Suprapubic skin (tissue), 4 donors: Measurements from ENCODE around the gene TBL2.

Source experiments
- EP300 ChIP-seq: sonication (generic); formaldehyde crosslinking; IDR thresholded peaks from one replicate; pipeline ENCODE4 v1.6.1; 2017; ENCODE audit warnings: antibody characterized with exemption
- POLR2A ChIP-seq, 2 donors: fragments of 450-650 bp; IDR thresholded peaks; one replicate each; pipeline ENCODE4 v1.6.1; 2017; ENCODE audit warnings: antibody characterized with exemption in 2 of 2, mild to moderate bottlenecking in 2 of 2, moderate library complexity in 2 of 2
- POLR2AphosphoS5 ChIP-seq, 3 donors: sonication (generic); formaldehyde crosslinking; IDR thresholded peaks; one replicate each; pipeline ENCODE4 v1.6.1; 2017; ENCODE audit warnings: antibody characterized with exemption in 3 of 3
- TF ChIP-seq, protein P1 (sequence below), 2 donors: fragments of 200-600 bp in 1 of 2; fragments of 450-650 bp in 1 of 2; sonication (generic) in 1 of 2; IDR thresholded peaks; one replicate each; pipeline ENCODE4 v1.5.1; 2016 to 2019; ENCODE audit warnings: antibody characterized with exemption in 2 of 2, mild to moderate bottlenecking in 1 of 2, moderate library complexity in 1 of 2

DNA sequence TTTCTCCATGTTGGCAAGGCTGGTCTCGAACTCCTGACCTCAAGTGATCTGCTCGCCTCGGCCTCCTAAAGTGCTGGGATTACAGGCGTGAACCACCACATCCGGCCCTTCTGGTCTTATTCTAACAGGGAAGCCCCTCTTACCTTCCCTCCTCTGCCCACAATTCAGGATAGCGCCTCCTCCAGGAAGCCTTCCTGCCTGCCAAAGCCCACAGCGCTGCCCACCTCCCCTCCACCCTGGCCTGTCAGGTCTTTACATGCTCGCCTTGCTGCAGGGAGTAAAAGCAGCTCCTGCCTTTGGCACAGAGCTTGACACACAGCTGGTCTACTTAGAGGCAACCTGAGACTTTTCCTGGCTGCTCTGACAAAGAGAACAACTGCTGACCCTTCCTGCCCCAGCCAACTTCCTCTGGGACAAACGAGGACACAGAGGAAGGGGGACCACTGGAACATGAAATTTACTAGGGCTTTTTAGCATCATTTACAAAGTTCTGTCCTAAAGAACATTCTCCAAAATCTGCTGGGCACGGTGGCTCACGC is 32.7 kb upstream of the TBL2 start:
- TF ChIP-seq, protein P1, sequence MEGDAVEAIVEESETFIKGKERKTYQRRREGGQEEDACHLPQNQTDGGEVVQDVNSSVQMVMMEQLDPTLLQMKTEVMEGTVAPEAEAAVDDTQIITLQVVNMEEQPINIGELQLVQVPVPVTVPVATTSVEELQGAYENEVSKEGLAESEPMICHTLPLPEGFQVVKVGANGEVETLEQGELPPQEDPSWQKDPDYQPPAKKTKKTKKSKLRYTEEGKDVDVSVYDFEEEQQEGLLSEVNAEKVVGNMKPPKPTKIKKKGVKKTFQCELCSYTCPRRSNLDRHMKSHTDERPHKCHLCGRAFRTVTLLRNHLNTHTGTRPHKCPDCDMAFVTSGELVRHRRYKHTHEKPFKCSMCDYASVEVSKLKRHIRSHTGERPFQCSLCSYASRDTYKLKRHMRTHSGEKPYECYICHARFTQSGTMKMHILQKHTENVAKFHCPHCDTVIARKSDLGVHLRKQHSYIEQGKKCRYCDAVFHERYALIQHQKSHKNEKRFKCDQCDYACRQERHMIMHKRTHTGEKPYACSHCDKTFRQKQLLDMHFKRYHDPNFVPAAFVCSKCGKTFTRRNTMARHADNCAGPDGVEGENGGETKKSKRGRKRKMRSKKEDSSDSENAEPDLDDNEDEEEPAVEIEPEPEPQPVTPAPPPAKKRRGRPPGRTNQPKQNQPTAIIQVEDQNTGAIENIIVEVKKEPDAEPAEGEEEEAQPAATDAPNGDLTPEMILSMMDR (IDR thresholded peaks at IDR 0.05) = no peak
- TF ChIP-seq POLR2A (IDR thresholded peaks at IDR 0.05) = no peak
- TF ChIP-seq EP300 = no peak
- TF ChIP-seq POLR2AphosphoS5 (IDR thresholded peaks at IDR 0.05) = no peak
